GOT3 (cell line): ENCODE results near the gene TSC1.
"Not testable (repeated sequence)": the region's sequence is repeated elsewhere in the genome, so short reads cannot be mapped to it uniquely, and the experiment has no call there.

Experiments
- DNase-seq: peaks from one replicate; lab custom pipeline; 2025; ENCODE audit warnings: mixed read lengths; lab: John Stamatoyannopoulos, UW

TSC1 gene

GRCh38 chr9:132944294-132945185, at the start of gene TSC1:
Gene TSC1 (minus strand): TSS chr9:132944616. CDS start chr9:132928872, 15,744 bp downstream.
- peak; percentile 93 for DNase-seq

DNA sequence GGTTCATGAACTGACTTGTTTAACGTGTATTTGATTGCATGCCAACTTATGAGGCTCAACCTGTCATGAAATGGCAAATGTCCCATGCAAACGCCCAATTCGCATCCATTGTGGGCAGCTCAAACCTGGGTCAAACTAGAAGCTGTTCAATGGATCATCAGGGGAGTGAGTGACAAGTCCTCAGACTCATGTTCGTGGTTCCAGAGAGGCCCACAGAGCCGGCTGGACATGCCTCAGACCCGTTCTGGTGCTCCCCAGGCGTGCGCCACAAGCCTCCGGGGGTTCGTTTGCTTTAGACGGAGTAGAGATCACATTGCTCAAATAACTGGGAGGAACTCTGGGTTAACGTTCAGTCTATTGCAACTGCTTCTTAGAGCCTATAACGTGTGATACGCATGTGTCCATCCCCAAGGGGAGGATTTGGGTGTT, 49.1 kb upstream of the TSC1 start:
- no peak for DNase-seq

GRCh38 chr9:132991351-132992300, 47.2 kb upstream of the TSC1 start:
- no peak for DNase-seq

DNA sequence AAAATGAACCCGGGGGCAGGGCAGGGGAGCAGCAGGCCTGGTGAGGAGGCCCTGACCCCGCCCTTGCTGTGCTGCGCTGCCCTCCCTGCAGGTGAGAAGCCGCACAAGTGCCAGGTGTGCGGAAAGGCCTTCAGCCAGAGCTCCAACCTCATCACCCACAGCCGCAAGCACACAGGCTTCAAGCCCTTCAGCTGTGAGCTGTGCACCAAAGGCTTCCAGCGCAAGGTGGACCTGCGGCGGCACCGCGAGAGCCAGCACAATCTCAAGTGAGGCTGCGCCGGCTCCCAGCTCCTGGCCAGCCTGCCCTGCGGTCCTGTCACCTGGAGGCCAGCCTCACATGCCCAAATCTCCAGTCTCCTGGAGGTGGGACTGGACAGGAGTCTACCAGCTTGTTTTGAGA, 46.4 kb upstream of the TSC1 start:
- no peak for DNase-seq

- not testable (repeated sequence) for DNase-seq
Observed at GRCh38 chr9:132989998-132990557, 45.7 kb upstream of the TSC1 start.

DNA sequence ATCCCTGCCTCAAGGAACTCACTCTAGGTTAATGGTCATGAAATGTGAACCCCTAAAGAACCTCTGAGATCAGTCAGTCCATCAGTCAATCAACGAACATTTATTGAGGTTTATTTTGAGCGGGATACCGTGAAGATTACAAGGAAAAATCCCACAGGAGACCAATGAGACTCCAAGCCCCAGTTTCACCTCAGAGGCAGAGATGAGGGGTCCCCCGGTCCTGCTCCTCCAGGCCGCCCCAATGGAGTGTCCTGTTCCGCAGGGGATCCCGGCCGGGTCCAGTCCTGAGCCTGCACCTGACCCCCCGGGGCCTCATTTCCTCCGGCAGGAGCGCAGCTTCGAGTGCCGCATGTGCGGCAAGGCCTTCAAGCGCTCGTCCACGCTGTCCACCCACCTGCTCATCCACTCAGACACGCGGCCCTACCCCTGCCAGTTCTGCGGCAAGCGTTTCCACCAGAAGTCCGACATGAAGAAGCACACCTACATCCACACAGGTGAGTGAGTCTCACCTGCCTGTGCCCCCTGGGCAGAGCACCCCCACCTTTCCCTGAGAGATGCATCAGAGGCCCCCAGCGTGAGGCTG, 45.1 kb upstream of the TSC1 start:
- DNase-seq = no peak

DNA sequence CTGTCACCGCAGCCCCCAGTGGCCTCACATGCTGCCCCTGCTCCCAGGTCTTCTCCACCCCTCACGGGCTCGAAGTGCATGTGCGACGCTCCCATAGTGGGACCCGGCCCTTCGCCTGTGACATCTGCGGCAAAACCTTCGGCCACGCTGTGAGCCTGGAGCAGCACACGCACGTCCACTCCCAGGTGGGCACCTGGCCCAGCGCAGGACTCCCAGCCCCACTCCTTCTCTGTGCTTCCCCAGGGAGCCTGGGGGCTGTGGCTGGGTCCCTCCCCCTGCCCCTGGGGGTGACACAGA, 44.5 kb upstream of the TSC1 start:
- DNase-seq = no peak

DNA sequence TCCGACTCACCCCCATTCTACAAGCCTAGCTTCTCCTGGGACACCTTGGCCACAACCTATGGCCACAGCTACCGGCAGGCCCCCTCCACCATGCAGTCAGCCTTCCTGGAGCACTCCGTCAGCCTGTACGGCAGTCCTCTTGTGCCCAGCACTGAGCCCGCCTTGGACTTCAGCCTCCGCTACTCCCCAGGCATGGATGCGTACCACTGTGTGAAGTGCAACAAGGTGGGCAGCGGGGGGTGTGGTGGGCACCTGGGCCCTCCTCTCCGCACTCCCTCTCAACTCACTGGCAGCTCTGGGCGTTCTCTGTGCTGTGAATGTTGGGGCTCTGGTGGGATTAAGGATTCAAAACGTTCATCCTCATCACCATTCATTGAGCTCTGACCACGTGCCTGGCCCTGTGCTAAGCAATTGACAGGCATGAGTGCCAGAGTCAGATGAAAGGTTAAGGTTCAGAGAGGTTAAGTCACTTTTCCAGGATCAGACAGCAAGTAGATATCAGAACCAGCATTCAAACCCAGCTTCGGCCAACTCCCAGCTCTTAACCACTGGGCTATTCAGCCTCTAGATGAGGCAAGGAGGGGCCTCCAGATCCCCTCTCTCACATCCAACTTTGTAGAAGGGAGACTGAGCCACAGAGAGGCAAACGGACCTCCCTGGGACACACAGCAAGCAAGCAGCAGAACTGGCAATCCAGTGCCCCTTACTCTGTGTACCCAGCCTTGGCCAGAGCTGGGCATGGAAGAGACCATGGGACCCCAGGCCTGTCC, 44.0 kb upstream of the TSC1 start:
- no peak for DNase-seq

DNA sequence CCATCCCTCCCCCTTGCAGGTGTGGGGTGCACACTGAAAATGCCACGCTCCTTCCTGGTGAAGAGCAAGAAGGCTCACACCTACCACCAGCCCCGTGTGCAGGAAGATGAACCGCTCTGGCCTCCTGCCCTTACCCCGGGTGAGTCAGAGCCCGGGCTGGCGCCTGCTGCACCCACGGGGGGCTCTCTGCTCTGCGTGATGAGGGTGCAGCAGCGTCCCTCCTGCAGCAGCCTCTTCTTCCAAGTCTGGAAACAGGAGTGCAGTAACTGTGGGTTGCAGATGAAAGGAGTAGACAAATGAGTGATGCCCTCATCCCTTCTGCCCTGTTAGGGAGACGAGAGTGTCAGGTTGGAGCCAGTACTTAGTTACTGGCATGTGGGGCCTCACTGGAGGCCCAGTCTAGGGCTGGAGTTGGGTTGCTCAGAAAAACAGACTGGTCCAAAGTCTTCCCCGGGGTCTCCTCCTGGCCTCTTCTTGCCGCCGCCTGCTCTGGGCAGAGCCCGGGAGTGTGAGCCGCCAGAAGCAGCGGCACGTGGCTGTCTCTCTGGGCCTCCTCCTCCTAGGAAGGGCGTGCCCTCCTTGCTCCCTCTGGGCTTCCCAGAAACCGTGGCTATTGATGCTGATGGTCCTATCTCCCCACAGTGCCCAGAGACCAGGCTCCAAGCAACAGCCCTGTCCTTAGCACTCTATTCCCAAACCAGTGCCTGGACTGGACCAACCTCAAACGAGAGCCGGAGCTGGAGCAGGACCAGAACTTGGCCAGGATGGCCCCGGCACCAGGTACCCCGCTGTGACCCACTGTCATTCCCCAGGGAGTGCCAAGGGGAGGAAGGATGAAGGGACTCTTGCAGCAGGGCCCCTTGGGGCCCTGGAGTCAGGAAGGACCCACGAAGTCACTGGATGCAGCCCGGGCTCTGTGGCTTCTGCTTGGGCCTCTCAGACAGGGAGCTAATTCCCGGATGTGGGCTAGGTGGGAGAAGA, 42.5 kb upstream of the TSC1 start:
- no peak for DNase-seq

DNA sequence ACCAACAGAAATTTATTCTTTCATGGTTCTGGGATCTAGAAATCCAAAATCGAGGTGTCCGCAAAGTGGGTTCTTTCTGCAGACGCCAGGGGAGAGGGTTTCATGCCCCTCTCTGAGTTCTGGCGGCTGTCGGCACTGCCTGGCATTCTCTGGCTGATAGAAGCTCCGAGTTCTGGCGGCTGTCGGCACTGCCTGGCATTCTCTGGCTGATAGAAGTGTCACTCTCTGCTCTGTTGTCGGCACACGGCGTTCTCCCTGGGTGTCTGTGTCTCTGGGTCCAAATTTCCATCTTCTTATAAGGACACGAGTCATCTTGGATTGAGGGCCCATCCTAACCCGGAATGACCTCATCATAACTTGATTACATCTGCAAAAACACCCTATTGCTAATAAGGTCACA, 41.7 kb upstream of the TSC1 start:
- no peak for DNase-seq

DNA sequence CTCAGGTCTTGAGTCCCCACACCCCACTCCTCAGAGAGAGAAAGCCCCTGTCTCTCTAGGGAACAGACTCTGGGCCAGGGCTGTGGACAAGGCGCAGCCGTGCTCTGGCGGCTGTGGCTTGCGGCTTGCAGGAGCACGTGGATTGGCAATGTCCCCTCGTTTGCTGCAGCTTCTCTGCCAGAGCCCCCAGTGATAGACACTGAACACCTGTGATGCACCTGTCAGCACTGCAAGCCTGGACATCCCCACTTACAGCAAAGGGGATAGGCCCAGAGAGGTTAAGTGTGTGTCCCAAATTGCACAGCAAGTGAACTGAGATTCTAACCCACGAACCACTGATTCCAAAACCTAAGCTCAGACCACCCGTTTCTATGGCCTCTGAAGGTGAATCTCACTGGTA, 41.1 kb upstream of the TSC1 start:
- no peak for DNase-seq

DNA sequence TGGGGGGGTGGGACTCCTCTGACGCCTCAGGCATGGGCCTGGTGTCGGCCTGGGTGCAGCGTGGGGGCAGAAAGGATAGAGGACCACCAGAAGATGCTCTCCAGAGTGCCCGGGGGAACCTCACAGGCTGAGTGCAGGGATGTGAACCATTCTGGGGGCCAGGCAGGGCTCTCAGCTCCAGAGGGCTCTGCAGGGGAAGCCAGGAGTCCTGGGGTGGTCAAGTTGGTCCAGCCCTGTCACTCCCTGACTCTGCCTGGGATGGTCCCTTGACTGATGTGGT, 40.6 kb upstream of the TSC1 start:
- DNase-seq = no peak

DNA sequence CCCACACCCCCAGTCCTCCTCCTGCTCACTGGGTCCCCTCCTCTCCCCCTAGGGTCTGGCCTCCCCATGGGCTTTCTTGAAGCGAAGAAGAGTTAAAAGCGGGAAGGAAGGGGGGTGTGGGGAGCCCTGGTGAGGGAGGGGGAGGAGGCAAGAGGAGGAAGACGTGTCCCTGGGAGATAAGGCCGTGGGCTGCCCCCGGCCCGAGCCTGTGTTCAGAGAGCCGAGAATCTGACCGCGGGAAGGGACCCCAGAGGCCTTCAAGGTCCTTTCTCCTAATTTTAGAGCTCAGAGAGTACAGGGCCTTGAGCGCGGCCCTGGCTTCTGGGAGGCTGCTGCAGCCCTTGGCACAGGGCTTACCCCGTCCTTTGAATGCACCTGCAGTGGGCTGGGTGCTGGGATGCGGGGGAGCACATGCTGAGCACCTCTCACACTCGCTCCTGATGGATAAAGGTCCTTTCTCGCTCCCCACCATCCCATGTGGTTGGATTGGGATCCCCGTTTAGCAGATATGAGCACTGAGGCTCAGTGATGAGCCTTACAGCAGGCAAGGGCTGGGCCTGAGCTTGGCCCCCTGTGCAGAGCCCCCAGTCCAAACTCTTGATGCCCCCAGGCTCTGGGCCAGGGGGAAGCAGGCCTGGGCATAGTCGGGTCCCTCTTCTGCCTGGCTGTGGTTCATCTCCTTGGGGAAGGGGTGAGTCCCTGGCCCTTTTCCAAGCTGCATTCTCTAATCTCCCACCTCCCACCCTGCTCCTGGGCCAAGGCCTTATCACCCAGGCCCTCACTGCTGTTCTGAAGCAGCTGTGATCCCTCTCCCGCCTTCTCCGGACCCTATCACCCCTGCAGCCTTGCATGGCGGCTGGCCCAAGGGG, 40.0 kb upstream of the TSC1 start:
- DNase-seq = no peak

- no peak for DNase-seq
Observed at GRCh38 chr9:132983491-132984201, 39.2 kb upstream of the TSC1 start.

DNA sequence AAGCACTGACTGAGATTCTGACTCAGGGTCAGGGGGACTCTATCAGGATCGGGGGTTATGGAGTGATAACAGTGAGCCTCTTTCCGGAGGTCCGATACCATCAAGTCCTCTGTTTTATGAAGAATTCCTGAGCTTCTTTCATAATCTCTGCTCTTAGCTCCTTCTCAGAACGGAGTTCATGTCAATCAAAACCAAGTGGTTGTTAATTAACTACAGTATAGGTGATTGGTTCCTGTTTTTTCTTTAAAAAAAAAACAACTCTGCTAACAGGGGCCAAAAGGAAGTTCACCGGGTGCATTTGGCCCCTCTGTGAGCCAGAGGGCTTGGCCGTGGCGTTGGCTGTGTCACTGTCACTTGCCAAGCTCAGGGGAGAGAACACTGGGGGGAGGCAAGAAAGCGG, 38.0 kb upstream of the TSC1 start:
- no peak for DNase-seq

GRCh38 chr9:132980157-132980556, 35.7 kb upstream of the TSC1 start:
- DNase-seq = no peak

GRCh38 chr9:132978451-132979131, 34.2 kb upstream of the TSC1 start, which contains the start of gene GFI1B:
Gene GFI1B (plus strand): TSS chr9:132978694. CDS start chr9:132986679, 7,985 bp downstream.
- DNase-seq = no peak

- DNase-seq = no peak
Observed at GRCh38 chr9:132978112-132978450, 33.7 kb upstream of the TSC1 start.
